ENCODE data around the gene ERVMER34-1.
A peak's percentile ranks its signal among the peaks of the same experiment; 100 is the strongest.

The ERVMER34-1 gene

DNA sequence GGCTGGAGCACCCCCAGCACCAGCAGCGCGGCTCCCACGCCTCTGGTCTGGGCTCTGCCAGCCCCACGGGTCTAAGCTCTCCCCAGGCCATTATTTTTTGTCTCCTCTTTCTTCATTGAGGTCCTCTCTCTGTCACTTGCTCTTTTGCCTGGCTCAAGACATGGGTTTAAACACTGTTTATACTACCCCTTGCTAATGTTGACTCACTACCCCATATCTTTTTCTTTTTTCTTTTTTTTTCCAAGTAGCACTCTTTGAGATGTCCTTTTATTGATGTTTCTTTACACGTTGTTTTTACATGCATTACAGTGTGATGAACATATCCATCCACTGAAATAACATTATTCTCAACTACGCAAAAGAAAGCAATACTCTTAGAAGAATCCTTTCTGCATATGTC, 1.7 kb upstream of the ERVMER34-1 start:
- no peaks in the 10 kb centered on the region for H3K27me3 ChIP-seq (replicated peaks)
- in situ Hi-C loops (cut with HindIII; ENCODE audit: low pct_ligation_motif_present, low sequenced_read_pairs): no loop called here

DNA sequence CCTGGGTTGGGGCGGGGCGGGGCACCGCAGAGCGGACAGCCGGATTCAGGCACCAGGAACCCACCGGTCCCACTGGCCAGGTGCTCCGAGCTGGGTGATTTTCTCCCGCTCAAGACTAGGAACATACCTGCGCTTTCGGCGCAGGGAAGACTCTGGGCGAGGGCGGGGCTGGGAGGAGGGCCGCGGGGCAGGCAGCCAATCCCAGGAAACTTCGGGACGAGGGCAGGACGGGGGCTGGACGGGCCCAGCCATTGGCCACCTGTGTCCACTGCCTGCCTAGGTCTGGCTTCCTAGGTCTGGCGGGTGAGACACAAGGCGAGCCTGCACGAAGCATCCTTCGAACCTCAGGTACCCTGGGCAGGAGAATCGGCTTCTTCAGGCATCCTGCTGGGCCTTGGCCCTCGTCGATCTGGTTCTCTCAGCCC, 274 bp upstream of the ERVMER34-1 start:
- in situ Hi-C loops (cut with HindIII; ENCODE audit: low pct_ligation_motif_present, low sequenced_read_pairs): no loop called here
- Histone ChIP-seq H3K36me3 (replicated peaks) (no peaks in the 10 kb centered on the region), H3K27ac (no peak overlapping the region), H3K4me3 (ENCODE audit: low read depth, low read length) (peak overlapping the region; percentile 54), H3K27me3 (replicated peaks) (no peaks in the 10 kb centered on the region)
- TF ChIP-seq, protein P1, sequence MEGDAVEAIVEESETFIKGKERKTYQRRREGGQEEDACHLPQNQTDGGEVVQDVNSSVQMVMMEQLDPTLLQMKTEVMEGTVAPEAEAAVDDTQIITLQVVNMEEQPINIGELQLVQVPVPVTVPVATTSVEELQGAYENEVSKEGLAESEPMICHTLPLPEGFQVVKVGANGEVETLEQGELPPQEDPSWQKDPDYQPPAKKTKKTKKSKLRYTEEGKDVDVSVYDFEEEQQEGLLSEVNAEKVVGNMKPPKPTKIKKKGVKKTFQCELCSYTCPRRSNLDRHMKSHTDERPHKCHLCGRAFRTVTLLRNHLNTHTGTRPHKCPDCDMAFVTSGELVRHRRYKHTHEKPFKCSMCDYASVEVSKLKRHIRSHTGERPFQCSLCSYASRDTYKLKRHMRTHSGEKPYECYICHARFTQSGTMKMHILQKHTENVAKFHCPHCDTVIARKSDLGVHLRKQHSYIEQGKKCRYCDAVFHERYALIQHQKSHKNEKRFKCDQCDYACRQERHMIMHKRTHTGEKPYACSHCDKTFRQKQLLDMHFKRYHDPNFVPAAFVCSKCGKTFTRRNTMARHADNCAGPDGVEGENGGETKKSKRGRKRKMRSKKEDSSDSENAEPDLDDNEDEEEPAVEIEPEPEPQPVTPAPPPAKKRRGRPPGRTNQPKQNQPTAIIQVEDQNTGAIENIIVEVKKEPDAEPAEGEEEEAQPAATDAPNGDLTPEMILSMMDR (IDR thresholded peaks at IDR 0.05; ENCODE audit: low read depth, low read length, missing control alignments): no peak
- peak; percentile 10 for DNase-seq

More for the DNA sequence above, 1.7 kb upstream of the ERVMER34-1 start:
- TF ChIP-seq, protein P1 (IDR thresholded peaks at IDR 0.05; ENCODE audit: low read depth, low read length, missing control alignments): no peak
- peak; percentile 6 for DNase-seq
- no peaks in the 10 kb centered on the region for H3K36me3 ChIP-seq (replicated peaks)
- H3K27ac ChIP-seq: no peak overlapping the region
- no peak overlapping the region for H3K4me3 ChIP-seq (ENCODE audit: low read depth, low read length)

DNA sequence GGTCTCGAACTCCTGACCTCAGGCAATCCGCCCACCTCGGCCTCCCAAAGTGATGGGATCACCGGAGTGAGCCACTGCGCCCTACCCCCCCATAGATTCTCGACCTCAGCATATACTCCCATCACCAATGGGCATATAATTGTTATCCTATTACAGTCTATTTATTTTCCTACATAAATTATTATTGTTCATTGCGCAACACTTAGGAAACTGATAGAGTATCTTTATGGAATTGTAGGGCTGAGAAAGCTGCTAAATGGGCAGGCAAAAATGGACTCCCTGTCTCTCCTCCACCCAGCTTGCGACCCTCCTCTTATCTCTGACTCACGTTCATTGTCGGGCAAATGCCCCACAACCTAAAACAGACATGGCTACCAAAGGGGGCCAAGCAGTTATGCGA, 1.0 kb downstream of the ERVMER34-1 start:
- no peak overlapping the region for H3K27ac ChIP-seq
- DNase-seq: no peak
- no peaks in the 10 kb centered on the region for H3K36me3 ChIP-seq (replicated peaks)
- no peaks in the 10 kb centered on the region for H3K27me3 ChIP-seq (replicated peaks)
- TF ChIP-seq, protein P1 (IDR thresholded peaks at IDR 0.05; ENCODE audit: low read depth, low read length, missing control alignments): no peak
- H3K4me3 ChIP-seq (ENCODE audit: low read depth, low read length): no peak overlapping the region
- in situ Hi-C loops (cut with HindIII; ENCODE audit: low pct_ligation_motif_present, low sequenced_read_pairs): no loop called here

DNA sequence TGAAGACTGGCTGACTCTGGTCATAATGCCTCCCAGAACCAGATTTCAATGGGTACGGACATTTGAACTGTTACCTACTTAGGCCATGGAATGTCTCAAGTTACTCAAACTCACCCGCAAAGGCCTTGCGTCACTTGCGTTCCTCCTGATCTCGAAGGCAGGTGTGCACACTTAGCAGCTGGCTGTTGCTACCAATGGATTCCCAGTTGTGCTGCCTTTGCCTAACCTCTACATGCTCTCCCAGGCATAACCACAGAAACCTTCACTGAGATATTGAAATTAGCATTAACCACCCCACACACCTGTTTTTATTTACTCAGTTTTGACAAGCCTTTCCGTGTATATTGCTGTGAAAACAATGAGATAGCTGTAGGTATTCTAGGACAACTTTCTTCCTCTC, 2.8 kb downstream of the ERVMER34-1 start:
- TF ChIP-seq, protein P1 (IDR thresholded peaks at IDR 0.05; ENCODE audit: low read depth, low read length, missing control alignments): no peak
- no peaks in the 10 kb centered on the region for H3K27me3 ChIP-seq (replicated peaks)
- H3K4me3 ChIP-seq (ENCODE audit: low read depth, low read length): no peak overlapping the region
- H3K27ac ChIP-seq: no peak overlapping the region
- in situ Hi-C loops (cut with HindIII; ENCODE audit: low pct_ligation_motif_present, low sequenced_read_pairs): no loop called here
- DNase-seq: no peak
- H3K36me3 ChIP-seq (replicated peaks): no peaks in the 10 kb centered on the region

DNA sequence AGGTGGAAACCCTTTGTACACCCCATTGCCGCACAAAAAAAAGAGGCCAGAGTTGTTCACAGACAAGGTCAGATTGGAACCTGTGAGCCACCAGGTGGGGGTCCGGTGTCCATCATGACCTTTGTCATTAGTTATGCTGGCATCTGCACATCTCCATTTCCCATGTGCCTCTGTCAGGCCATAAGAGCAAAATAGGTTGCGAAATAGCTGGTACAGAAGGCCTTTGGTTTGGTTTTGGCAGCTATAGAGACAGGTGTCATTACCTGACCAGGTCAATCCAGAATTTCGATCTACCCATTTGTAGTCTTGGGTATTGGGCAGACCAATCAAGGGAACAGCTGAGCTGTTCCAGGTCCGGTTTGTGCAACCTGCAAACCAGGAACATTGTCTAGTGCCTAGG, 6.6 kb downstream of the ERVMER34-1 start:
- no peaks in the 10 kb centered on the region for H3K27me3 ChIP-seq (replicated peaks)
- TF ChIP-seq, protein P1 (IDR thresholded peaks at IDR 0.05; ENCODE audit: low read depth, low read length, missing control alignments): no peak
- no peak overlapping the region for H3K4me3 ChIP-seq (ENCODE audit: low read depth, low read length)
- DNase-seq: no peak
- no peaks in the 10 kb centered on the region for H3K36me3 ChIP-seq (replicated peaks)
- H3K27ac ChIP-seq: no peak overlapping the region
- in situ Hi-C loops (cut with HindIII; ENCODE audit: low pct_ligation_motif_present, low sequenced_read_pairs): no loop called here

GRCh38 chr4:52743444-52744019, 7.7 kb downstream of the ERVMER34-1 start:
- TF ChIP-seq, protein P1 (IDR thresholded peaks at IDR 0.05; ENCODE audit: low read depth, low read length, missing control alignments): no peak
- H3K27ac ChIP-seq: no peak overlapping the region
- H3K36me3 ChIP-seq (replicated peaks): no peaks in the 10 kb centered on the region
- no peak overlapping the region for H3K4me3 ChIP-seq (ENCODE audit: low read depth, low read length)
- no peak for DNase-seq
- no peaks in the 10 kb centered on the region for H3K27me3 ChIP-seq (replicated peaks)
- in situ Hi-C loops (cut with HindIII; ENCODE audit: low pct_ligation_motif_present, low sequenced_read_pairs): no loop called here

All from brain microvascular endothelial cell (primary cell).